NCI-H748 (cell line): Measurements from ENCODE around the gene DGCR6.
"Not testable (repeated sequence)": the region's sequence is repeated elsewhere in the genome, so short reads cannot be mapped to it uniquely, and the experiment has no call there.

Source experiments
- DNase-seq: peaks from one replicate; lab custom pipeline; 2025; ENCODE audit not compliant: unreplicated experiment; lab: John Stamatoyannopoulos, UW

DGCR6 gene

GRCh38 chr22:18959741-18960140, 53.6 kb downstream of the DGCR6 start:
- DNase-seq, result not testable (repeated sequence)

GRCh38 chr22:18960166-18960820, 54.2 kb downstream of the DGCR6 start:
- DNase-seq, result not testable (repeated sequence)

- not testable (repeated sequence) for DNase-seq
Observed at GRCh38 chr22:18961201-18961600, 55.1 kb downstream of the DGCR6 start.
